K562 (cell line): ENCODE measurements around the gene CDHR1. TPM values are rescaled to one million over a fixed set of nuclear protein-coding genes. Genes with fewer than 3 reads are reported as not detected.

Experiments
- ATAC-seq: fragments of 200-7000 bp; cut with Tn5 transposase; 3 replicates; pipeline ENCODE4 v1.9.1; 2020; ENCODE audit warnings: moderate library complexity
- BruUV-seq: library from RNA; stranded (reverse); fragments of 400-500 nt; replicated peaks from 2 replicates; lab custom pipeline; 2021; lab: Mats Ljungman, UMichigan
- CTCF ChIA-PET: fragments of 300-600 bp; formaldehyde crosslinking; extraction: SDS; loops from one replicate; lab custom pipeline; 2021; ENCODE audit warnings: low intra/inter-chr PET ratio; lab: Yijun Ruan, JAX
- POLR2A ChIA-PET: fragments of 300-600, 350-650 bp; sonication (Branson Sonifier 250); formaldehyde crosslinking; extraction: SDS; loops from one replicate; lab custom pipeline; 2021; ENCODE audit warnings: antibody characterized with exemption, inconsistent platforms; lab: Yijun Ruan, JAX
- DNase-seq, 4 experiments: peaks; one replicate each; pipeline versions ENCODE4 v3.0.0 to v3.0.0-alpha.2; 2011 to 2018; ENCODE audit warnings: low spot score in 3 of 4, mixed read lengths in 3 of 4; ENCODE audit errors: extremely low read depth in 1 of 4
- FAIRE-seq: peaks from 2 replicates; lab custom pipeline; 2011; peaks lifted over from hg19 to GRCh38; lab: Jason Lieb, UNC
- H2AFZ ChIP-seq: 2 replicates; pipeline ENCODE4 v1.6.0; 2011; ENCODE audit warnings: low read depth, low read length, control low read depth, inconsistent platforms
- H3K27ac ChIP-seq: fragments of 200-600 bp; 3 replicates; pipeline ENCODE4 v1.8.0; 2011; ENCODE audit warnings: low read depth, mild to moderate bottlenecking, control low read depth, inconsistent platforms, low read length, moderate library complexity, mixed read lengths; ENCODE audit errors: extremely low read depth
- H3K27me3 ChIP-seq, 2 experiments: fragments of 300-600 bp in 1 of 2; 2 replicates in 1 of 2; 3 replicates in 1 of 2; pipeline versions ENCODE4 v1.6.0 to v1.8.0; 2011; ENCODE audit warnings: inconsistent platforms in 2 of 2, low read length in 2 of 2, mild to moderate bottlenecking in 1 of 2, mixed read lengths in 1 of 2, moderate library complexity in 1 of 2; ENCODE audit not compliant: control insufficient read depth in 2 of 2, insufficient read depth in 2 of 2
- H3K36me3 ChIP-seq: fragments of 300-600 bp; 3 replicates; pipeline ENCODE4 v1.8.0; 2011; ENCODE audit warnings: mild to moderate bottlenecking, low read length, inconsistent platforms; ENCODE audit not compliant: control insufficient read depth, insufficient read depth
- H3K4me1 ChIP-seq, 2 experiments: fragments of 200-600 bp in 1 of 2; replicated peaks in 1 of 2; 2 replicates in 1 of 2; 3 replicates in 1 of 2; pipeline versions ENCODE4 v1.5.1 to v1.8.0; 2011; ENCODE audit warnings: inconsistent platforms in 2 of 2, low read length in 2 of 2, mild to moderate bottlenecking in 1 of 2, mixed read lengths in 1 of 2, moderate library complexity in 1 of 2; ENCODE audit not compliant: control insufficient read depth in 2 of 2, insufficient read depth in 2 of 2
- H3K4me2 ChIP-seq: 2 replicates; pipeline ENCODE4 v1.6.1; 2011; ENCODE audit warnings: low read length, control low read depth, inconsistent platforms, mixed read lengths; ENCODE audit not compliant: insufficient read depth
- H3K4me3 ChIP-seq: fragments of 200-600 bp; sonication (generic), shearing (Covaris generic); 2 replicates; pipeline ENCODE4 v1.5.1; 2016; ENCODE audit warnings: control low read depth, inconsistent platforms
- H3K79me2 ChIP-seq: fragments of 200-600 bp; 3 replicates; pipeline ENCODE4 v1.8.0; 2011; ENCODE audit warnings: low read length, inconsistent platforms; ENCODE audit not compliant: control insufficient read depth, insufficient read depth
- H3K9ac ChIP-seq, 2 experiments: 2 replicates each; pipeline versions ENCODE4 v1.6.0 to v1.6.1; 2011; ENCODE audit warnings: low read depth in 2 of 2, low read length in 2 of 2, control low read depth in 1 of 2, inconsistent platforms in 1 of 2, mild to moderate bottlenecking in 1 of 2, mixed read lengths in 1 of 2; ENCODE audit not compliant: insufficient read depth in 1 of 2
- H3K9me1 ChIP-seq: one replicate; pipeline ENCODE4 v1.6.0; 2011; ENCODE audit warnings: inconsistent platforms, mild to moderate bottlenecking, low read length, moderate library complexity; ENCODE audit not compliant: control insufficient read depth, insufficient read depth
- H3K9me3 ChIP-seq: replicated peaks from 2 replicates; pipeline ENCODE4 v1.5.1; 2011; ENCODE audit warnings: low read depth, low read length, inconsistent platforms; ENCODE audit not compliant: control insufficient read depth, insufficient read depth
- H4K20me1 ChIP-seq: replicated peaks from 2 replicates; pipeline ENCODE4 v1.6.1; 2011; ENCODE audit warnings: low read length, inconsistent platforms, mixed read lengths; ENCODE audit not compliant: control insufficient read depth, insufficient read depth
- BHLHE40 ChIP-seq: IDR thresholded peaks from 2 replicates; pipeline ENCODE4 v1.6.1; 2011; ENCODE audit warnings: low read length, improper control_type of control experiment
- CAMTA2 ChIP-seq: fragments of 250-450 bp; sonication (Bioruptor Pico); conservative IDR thresholded peaks from 2 replicates; pipeline ENCODE4 v1.5.1; 2022
- CXXC5 ChIP-seq: fragments of 250-450 bp; sonication (Bioruptor Pico); IDR thresholded peaks from 2 replicates; pipeline ENCODE4 v1.8.0; 2022; ENCODE audit warnings: inconsistent platforms, mild to moderate bottlenecking, moderate library complexity
- E2F1 ChIP-seq: sonication (generic); formaldehyde crosslinking; IDR thresholded peaks from 2 replicates; pipeline ENCODE4 v1.8.1; 2023; ENCODE audit warnings: mild to moderate bottlenecking, missing genetic modification reagents, moderate library complexity
- HES1 ChIP-seq: fragments of 450-650 bp; IDR thresholded peaks from 2 replicates; pipeline ENCODE4 v1.6.1; 2016; ENCODE audit warnings: low read depth, mild to moderate bottlenecking, moderate library complexity
- HLTF ChIP-seq: fragments of 450-650 bp; IDR thresholded peaks from 2 replicates; pipeline ENCODE4 v1.6.1; 2016
- HMBOX1 ChIP-seq: sonication (generic); IDR thresholded peaks from 2 replicates; pipeline ENCODE4 v1.6.1; 2016
- HNRNPLL ChIP-seq: fragments of 200-400 bp; formaldehyde crosslinking; IDR thresholded peaks from 2 replicates; pipeline ENCODE4 v1.6.1; 2017; ENCODE audit warnings: low read length, low read depth, mild to moderate bottlenecking; ENCODE audit not compliant: poor library complexity, severe bottlenecking
- MED1 ChIP-seq: sonication (generic); formaldehyde crosslinking; IDR thresholded peaks from 2 replicates; pipeline ENCODE4 v1.8.1; 2023; ENCODE audit warnings: missing genetic modification reagents, borderline replicate concordance
- MXD1 ChIP-seq: fragments of 250-450 bp; sonication (Bioruptor Pico); IDR thresholded peaks from 2 replicates; pipeline ENCODE4 v1.8.0; 2021; ENCODE audit warnings: borderline replicate concordance, mild to moderate bottlenecking, moderate library complexity; ENCODE audit not compliant: poor library complexity, severe bottlenecking
- NR2C2 ChIP-seq, 2 experiments: fragments of 200-800 bp in 1 of 2; sonication (Bioruptor generic) in 1 of 2; sonication (generic) in 1 of 2; formaldehyde crosslinking in 1 of 2; IDR thresholded peaks; 2 replicates each; pipeline versions ENCODE4 v1.6.1 to v1.8.0; 2016 to 2022; ENCODE audit warnings: mild to moderate bottlenecking in 1 of 2, missing compliant biosample characterization in 1 of 2, missing genetic modification characterization in 1 of 2, missing genetic modification reagents in 1 of 2
- PYGO2 ChIP-seq: fragments of 450-650 bp; IDR thresholded peaks from 2 replicates; pipeline ENCODE4 v1.6.1; 2016; ENCODE audit warnings: mild to moderate bottlenecking, missing genetic modification characterization, moderate library complexity, missing compliant biosample characterization
- RAD51 ChIP-seq: fragments of 450-650 bp; IDR thresholded peaks from 2 replicates; pipeline ENCODE4 v1.7.1; 2016; ENCODE audit warnings: low read depth, mild to moderate bottlenecking, borderline replicate concordance
- RBFOX2 ChIP-seq: fragments of 200-400 bp; formaldehyde crosslinking; IDR thresholded peaks from 2 replicates; pipeline ENCODE4 v1.6.1; 2017; ENCODE audit warnings: low read depth, mild to moderate bottlenecking, low read length, moderate library complexity
- THAP7 ChIP-seq: fragments of 250-450 bp; sonication (Bioruptor Pico); IDR thresholded peaks from 2 replicates; pipeline ENCODE4 v1.5.0; 2021
- ZNF140 ChIP-seq: fragments of 250-450 bp; sonication (Bioruptor Pico); IDR thresholded peaks from 2 replicates; pipeline ENCODE4 v1.8.0; 2021; ENCODE audit warnings: moderate library complexity, mild to moderate bottlenecking, inconsistent platforms
- ZNF347 ChIP-seq: fragments of 450-650 bp; formaldehyde crosslinking; IDR thresholded peaks from 2 replicates; pipeline ENCODE4 v1.4.0; 2020; ENCODE audit warnings: low read depth, mild to moderate bottlenecking, moderate library complexity
- ZNF354B ChIP-seq: fragments of 250-450 bp; sonication (Bioruptor Pico); IDR thresholded peaks from 2 replicates; pipeline ENCODE4 v1.4.0; 2020
- ZNF644 ChIP-seq: fragments of 200-800 bp; sonication (Bioruptor generic); IDR thresholded peaks from 2 replicates; pipeline ENCODE4 v1.6.1; 2016; ENCODE audit warnings: low read depth, missing genetic modification characterization, missing compliant biosample characterization
- ZNF75A ChIP-seq: fragments of 450-650 bp; formaldehyde crosslinking; IDR thresholded peaks from 2 replicates; pipeline ENCODE4 v1.4.0; 2020; ENCODE audit warnings: mild to moderate bottlenecking
- WGBS: fragments of 100-300 bp; shearing (Covaris generic); methylation state at CpG from one replicate; pipeline ENCODE4 v1.1.6; 2016; ENCODE audit warnings: low coverage, mixed read lengths; ENCODE audit not compliant: insufficient coverage; ENCODE audit errors: missing lambda C conversion rate; 5-methylcytosine and 5-hydroxymethylcytosine counted together
- in situ Hi-C: fragments of 300-500 bp; cut with MboI; formaldehyde crosslinking; loops from 4 replicates; pipeline ENCODE4 v1.15.0; 2018; ENCODE audit warnings: inconsistent platforms, mixed read lengths
- intact Hi-C: fragments of 100-400 bp; cut with micrococcal nuclease; formaldehyde crosslinking; loops from 2 replicates; pipeline ENCODE4 v1.14.2; 2022
- polyA plus RNA-seq, 8 experiments: library from polyadenylated mRNA; depleted of rRNA in 4 of 8; stranded (reverse) in 5 of 8; unstranded in 3 of 8; fragments of >200 nt; fragmentation: Nextera tagmentation in 2 of 8; fragmentation: Illumina TruSeq in 1 of 8; extraction: Ambion mirVana in 2 of 8; extraction: Trizol in 1 of 8; gene quantifications; 2 replicates each; pipeline versions ENCODE4 v1.2.1 to v1.2.3, GENCODE V29; 2011 to 2014; ENCODE audit warnings: inconsistent platforms in 1 of 8, missing spikeins in 1 of 8
- total RNA-seq, 7 experiments: library from RNA; depleted of rRNA in 6 of 7; stranded (reverse); fragments of >200 nt in 6 of 7; fragmentation: Illumina TruSeq in 2 of 7; extraction: Trizol in 2 of 7; gene quantifications; 2 replicates each; pipeline versions ENCODE4 v1.2.1 to v1.2.3, GENCODE V29; 2011 to 2021; ENCODE audit warnings: low replicate concordance in 1 of 7

Gene CDHR1
- total and polyA plus RNA-seq, 9 of the 15 experiments (the other 6 are each of a cell fraction or from before 2014, with no cell fraction given): 0.03 to 0.99 (median 0.20) TPM

GRCh38 chr10:84265418-84265817 is 71.1 kb downstream of the CDHR1 start:
- Histone ChIP-seq H3K4me3 (no peak overlapping the region), H3K36me3 (no peaks in the 10 kb centered on the region), H3K79me2 (no peaks in the 10 kb centered on the region), H3K9me3 (no peaks in the 10 kb centered on the region), H3K4me2 (no peak overlapping the region), H2AFZ (no peak overlapping the region), H3K9ac (no peak overlapping the region)
- POLR2A ChIA-PET: no interaction called here
- ATAC-seq (no peak), FAIRE-seq (no peak)
- BruUV-seq: no TSS peak
- intact Hi-C loops: loop anchor here (2.0 to 5.0 kb wide), 3 partner anchors 37 to 87 kb away; partner anchors contain the start of gene CCSER2
- WGBS: 0% methylated on average over 4 of the region's 4 CpGs
- no peak for TF ChIP-seq ZNF644 (tag)
- no peak for TF ChIP-seq THAP7
- TF ChIP-seq ZNF75A (CRISPR knock-in tag): no peak
- TF ChIP-seq PYGO2 (tag): no peak
- no peak for TF ChIP-seq MED1 (CRISPR knock-in tag)
- no peak for TF ChIP-seq CXXC5 (CRISPR knock-in tag)
- TF ChIP-seq HNRNPLL: no peak
- no peak for TF ChIP-seq HMBOX1
- TF ChIP-seq ZNF354B: no peak
- no peak for TF ChIP-seq ZNF347
- TF ChIP-seq MXD1 (CRISPR knock-in tag): no peak
- TF ChIP-seq CAMTA2 (CRISPR knock-in tag): no peak
- TF ChIP-seq RBFOX2: no peak
- no peak for TF ChIP-seq RAD51
- no peak for TF ChIP-seq ZNF140
- TF ChIP-seq HLTF: no peak
- no peak for TF ChIP-seq E2F1 (CRISPR knock-in tag)
- TF ChIP-seq HES1: no peak
- TF ChIP-seq BHLHE40: no peak
- TF ChIP-seq NR2C2 (CRISPR knock-in tag; IDR thresholded peaks at IDR 0.05): no peak
- no peak for TF ChIP-seq NR2C2 (tag; IDR thresholded peaks at IDR 0.05)
- TF ChIP-seq, all 486 proteins: peak for 0
- no peak for DNase-seq
- peaks cover 3 to 41% of the 10 kb centered on the region in 2 experiments; a peak in 2 of 5 replicates for H3K27me3 ChIP-seq
- no peak overlapping the region for H3K27ac ChIP-seq
- H4K20me1 ChIP-seq: no peaks in the 10 kb centered on the region; the same call in 1 of the 2 replicates
- CTCF ChIA-PET: interaction anchor here (1.8 to 6.4 kb wide), 2 partner anchors 110 to 273 kb away, joined by 13 to 97 read pairs; no protein-coding TSS in a partner anchor
- H3K4me1 ChIP-seq: no peaks in the 10 kb centered on the region
- no peaks in the 10 kb centered on the region for H3K9me1 ChIP-seq
- in situ Hi-C loops: loop anchor here (5.0 kb wide), 2 partner anchors 62 to 277 kb away; partner anchors contain the start of gene CCSER2
